ENCODE measurements around the gene C9orf72.
"Not testable (repeated sequence)": the region's sequence is repeated elsewhere in the genome, so short reads cannot be mapped to it uniquely, and the experiment has no call there.

The C9orf72 gene, protein sequence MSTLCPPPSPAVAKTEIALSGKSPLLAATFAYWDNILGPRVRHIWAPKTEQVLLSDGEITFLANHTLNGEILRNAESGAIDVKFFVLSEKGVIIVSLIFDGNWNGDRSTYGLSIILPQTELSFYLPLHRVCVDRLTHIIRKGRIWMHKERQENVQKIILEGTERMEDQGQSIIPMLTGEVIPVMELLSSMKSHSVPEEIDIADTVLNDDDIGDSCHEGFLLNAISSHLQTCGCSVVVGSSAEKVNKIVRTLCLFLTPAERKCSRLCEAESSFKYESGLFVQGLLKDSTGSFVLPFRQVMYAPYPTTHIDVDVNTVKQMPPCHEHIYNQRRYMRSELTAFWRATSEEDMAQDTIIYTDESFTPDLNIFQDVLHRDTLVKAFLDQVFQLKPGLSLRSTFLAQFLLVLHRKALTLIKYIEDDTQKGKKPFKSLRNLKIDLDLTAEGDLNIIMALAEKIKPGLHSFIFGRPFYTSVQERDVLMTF

DNA sequence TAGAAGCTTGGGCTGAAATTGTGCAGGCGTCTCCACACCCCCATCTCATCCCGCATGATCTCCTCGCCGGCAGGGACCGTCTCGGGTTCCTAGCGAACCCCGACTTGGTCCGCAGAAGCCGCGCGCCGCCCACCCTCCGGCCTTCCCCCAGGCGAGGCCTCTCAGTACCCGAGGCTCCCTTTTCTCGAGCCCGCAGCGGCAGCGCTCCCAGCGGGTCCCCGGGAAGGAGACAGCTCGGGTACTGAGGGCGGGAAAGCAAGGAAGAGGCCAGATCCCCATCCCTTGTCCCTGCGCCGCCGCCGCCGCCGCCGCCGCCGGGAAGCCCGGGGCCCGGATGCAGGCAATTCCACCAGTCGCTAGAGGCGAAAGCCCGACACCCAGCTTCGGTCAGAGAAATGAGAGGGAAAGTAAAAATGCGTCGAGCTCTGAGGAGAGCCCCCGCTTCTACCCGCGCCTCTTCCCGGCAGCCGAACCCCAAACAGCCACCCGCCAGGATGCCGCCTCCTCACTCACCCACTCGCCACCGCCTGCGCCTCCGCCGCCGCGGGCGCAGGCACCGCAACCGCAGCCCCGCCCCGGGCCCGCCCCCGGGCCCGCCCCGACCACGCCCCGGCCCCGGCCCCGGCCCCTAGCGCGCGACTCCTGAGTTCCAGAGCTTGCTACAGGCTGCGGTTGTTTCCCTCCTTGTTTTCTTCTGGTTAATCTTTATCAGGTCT lies at the start of gene C9orf72:
Gene C9orf72, minus strand, starts transcription at position 564 of the 716 bp plus-strand sequence. CDS start 6,361 bp downstream, outside the sequence.
- peak; percentile 69 for DNase-seq

GRCh38 chr9:27622693-27623340 lies 49.5 kb upstream of the C9orf72 start:
- no peak for DNase-seq

GRCh38 chr9:27619743-27620142 lies 46.5 kb upstream of the C9orf72 start:
- no peak for DNase-seq

- DNase-seq, result no peak
Measured at GRCh38 chr9:27618066-27618465, 44.8 kb upstream of the C9orf72 start.

DNA sequence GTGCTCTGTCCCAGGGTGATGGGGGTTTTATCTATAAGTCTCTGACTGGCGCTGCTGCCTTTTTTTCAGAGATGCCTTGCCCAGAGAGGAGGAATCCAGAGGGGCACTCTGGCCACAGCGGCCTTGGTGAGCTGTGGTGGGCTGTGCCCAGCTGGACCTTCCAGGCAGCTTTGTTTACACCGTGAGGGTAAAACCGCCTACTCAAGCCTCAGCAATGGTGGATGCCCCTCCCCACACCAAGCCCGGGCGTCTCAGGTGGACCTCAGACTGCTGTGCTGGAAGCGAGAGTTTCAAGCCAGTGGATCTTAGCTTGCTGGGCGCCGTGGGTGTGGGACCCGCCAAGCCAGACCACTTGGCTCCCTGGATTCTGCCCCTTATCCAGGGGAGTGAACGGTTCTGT lies 41.3 kb upstream of the C9orf72 start:
- DNase-seq, result no peak

DNA sequence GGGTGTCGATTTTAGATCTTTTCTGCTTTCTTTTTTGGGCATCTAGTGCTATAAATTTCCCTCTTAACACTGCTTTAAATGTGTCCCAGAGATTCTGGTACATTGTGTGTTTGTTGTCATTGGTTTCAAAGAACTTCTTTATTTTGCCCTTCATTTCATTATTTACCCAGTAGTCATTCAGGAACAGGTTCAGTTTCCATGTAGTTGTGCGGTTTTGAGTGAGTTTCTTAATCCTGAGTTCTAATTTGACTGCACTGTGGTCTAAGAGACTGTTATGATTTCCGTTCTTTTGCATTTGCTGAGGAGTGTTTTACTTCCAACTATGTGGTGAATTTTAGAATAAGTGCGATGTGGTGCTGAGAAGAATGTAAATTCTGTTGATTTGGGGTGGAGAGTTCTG lies 38.8 kb upstream of the C9orf72 start:
- not testable (repeated sequence) for DNase-seq

DNA sequence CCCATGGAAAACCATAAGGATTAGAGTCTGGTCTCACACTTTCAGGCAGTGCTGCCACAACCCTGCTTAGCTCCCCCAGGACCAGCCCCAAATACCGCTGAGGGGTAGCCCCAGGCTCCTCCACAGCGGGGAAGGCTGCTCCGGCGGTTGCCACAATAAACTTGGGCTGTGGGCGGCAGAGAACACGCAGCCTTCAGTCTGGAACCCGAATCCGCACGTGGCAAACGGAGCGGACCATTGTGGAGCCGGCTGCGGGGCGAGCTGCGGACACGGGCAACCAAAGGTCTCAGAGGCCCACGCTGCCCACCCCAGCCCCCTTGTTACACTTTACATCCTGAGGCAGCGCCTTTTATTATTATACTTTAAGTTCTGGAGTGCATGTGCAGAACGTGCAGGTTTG lies 37.3 kb upstream of the C9orf72 start:
- DNase-seq, result no peak

DNA sequence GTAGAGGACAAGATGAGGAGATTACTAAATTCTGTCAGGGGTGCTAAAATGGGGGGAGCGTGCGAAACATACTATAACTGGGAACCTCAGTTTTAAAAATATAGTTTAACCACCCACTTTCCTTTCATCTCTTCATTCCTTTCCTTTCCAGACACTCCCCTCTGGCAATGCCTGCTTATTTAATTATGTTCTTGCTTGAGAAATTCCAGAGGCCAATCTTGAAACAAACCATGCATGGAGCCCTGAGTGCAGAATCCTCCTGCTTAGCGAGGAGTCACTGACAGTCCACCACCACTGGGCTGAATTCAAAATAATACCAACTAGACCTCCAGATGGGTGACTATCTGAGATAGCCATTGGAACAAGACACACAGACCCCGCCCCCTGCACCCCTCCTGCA lies 29.7 kb upstream of the C9orf72 start:
- no peak for DNase-seq

DNA sequence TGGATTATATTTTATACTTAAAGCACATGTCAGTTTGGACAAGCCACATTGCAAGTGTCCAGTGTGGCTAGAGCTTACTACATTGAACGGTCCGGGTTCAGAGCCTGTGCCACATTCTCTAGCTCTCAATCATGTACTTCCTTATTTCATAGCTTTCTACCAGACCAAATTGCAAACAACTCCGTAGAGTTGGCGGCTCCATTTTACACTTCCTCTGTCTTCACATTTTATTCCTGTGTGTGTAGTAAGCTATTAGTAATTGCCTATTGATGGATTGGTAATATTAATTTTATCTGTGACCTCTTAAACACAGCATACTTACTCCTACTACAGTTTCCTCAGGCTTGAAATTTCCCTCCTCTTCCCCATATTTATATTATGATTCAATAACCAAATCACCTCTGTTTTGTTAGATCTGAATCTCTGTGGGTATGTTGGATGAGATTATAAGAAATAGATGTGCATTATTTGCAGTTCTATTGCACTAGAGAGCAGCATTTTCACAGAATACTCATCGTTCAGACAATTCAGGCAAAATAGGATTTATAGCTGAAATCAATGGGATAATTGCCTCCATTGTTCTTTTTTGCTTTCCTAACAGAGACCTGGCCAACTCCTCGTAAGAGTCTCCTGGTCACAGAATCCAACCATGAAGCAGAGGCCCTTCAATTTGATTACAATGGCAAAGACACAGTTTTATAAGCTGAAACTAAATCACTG lies 29.0 kb upstream of the C9orf72 start:
- no peak for DNase-seq

DNA sequence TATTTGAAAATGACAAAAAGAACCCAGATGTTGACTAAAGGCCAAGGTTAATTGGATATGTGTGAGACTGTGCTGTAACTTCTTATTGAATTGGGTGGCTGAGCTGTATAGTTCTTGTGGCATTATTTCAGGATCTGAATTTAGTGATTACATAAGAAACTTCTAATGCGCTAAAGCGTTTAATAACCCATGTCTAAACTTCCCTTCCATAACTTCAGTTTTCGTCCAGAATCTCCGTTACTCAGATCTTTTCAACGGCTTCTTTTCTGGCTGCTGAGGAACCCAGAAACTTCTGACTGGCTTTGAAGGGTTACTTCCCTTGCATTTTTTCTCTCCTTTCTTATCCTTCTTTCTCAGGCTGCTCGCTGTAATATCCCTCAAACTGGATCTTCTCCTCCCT lies 28.1 kb upstream of the C9orf72 start:
- no peak for DNase-seq

- DNase-seq, result no peak
Measured at GRCh38 chr9:27600256-27600655, 27.0 kb upstream of the C9orf72 start.

- DNase-seq, result no peak
Measured at GRCh38 chr9:27599870-27600238, 26.6 kb upstream of the C9orf72 start.

GRCh38 chr9:27599102-27599869 lies 26.0 kb upstream of the C9orf72 start:
- no peak for DNase-seq

DNA sequence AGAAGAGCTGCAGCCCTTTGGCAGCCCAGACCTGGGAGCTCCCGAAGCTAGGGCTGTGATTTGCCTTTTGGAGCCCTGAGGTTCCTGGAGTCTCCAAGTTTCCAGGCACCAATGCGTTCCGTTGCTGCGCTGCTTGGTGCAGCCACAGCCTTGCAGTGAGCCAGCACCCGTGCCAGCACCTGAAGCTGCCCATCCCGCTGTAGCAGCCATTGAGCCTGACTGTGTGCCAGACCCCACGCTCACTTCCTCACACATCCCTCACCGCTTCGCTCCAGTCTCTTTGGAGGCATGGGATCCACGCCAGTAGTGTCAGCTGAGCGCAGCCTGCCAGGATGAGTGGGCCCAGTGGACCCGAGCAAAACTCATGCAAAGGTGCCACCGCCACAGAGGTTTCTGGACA lies 22.5 kb upstream of the C9orf72 start:
- no peak for DNase-seq

- DNase-seq, result no peak
Measured at GRCh38 chr9:27591672-27592071, 18.4 kb upstream of the C9orf72 start.

DNA sequence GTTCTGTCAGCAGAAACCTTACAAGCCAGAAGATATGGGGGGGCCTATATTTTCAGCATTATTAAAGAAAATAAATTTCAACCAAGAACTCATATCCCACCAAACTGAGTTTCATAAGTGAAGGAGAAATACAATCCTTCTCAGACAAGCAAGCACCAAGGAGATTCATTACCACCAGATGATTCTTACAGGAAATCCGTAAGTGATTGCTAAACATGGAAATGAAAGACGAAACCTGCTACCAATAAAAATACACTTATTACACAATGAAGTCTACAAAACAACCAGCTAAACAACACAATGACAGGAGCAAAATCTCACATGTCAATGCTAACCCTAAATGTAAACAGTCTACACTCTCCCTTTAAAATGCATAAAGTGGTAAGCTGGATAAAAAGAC lies 17.8 kb upstream of the C9orf72 start:
- no peak for DNase-seq

DNA sequence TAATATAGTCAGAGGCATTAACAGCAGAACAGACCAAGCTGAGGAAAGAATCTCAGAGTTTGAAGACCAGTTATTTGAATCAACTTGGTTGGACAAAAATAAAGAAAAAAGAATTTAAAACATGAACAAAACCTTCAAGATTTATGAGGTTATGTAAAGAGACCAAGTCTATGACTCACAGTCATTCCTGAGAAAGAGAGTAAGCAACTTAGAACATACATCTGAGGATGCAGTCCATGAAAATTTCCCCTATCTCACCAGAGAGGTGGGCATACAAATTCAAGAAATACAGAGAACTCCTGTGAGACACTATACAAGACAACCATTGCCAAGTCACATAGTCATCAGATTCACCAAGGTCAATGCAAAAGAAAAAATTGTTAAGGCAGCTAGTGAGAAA lies 17.4 kb upstream of the C9orf72 start:
- no peak for DNase-seq

DNA sequence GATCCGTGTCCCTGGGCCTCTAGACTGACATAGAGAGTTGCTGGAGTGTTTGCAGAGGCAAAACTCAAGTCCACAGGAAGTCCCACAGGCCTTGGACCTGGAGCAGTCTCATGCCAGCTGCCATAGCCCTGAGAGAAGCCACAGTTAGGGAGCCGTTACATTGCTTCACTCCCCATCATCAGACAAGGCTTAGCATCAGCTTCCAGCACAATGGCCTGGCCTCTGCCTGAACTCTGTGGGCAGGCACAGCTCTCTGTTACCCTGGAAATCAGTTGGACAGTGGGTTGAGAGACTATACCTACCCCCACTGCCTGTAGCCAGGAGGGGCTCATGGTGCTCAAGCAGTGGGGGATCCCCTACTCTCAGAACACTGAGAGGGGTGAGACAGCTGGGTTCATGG lies 16.2 kb upstream of the C9orf72 start:
- DNase-seq, result no peak

- no peak for DNase-seq
Measured at GRCh38 chr9:27586304-27586703, 13.0 kb upstream of the C9orf72 start.

DNA sequence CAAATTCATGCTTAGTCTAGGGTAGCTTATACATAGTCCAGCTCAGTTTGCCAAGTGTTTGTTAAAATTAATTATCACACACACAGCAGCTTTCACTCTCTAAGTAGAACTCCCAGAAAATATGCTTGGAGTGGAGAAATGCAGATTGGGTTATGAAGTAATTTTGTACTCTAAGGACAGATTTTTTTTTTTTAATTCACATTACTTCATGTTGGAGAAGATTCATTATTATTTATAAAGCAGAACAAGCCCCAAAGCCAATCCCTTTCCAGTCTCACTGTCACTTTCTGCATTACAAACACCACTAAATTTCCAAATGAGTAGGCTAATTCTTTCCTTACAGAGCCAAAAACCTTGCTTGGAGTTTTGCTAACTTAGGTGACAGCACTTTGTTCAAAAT lies 11.7 kb upstream of the C9orf72 start:
- no peak for DNase-seq

- no peak for DNase-seq
Measured at GRCh38 chr9:27582794-27583193, 9.5 kb upstream of the C9orf72 start.

GRCh38 chr9:27581826-27582225 lies 8.5 kb upstream of the C9orf72 start:
- no peak for DNase-seq

Data from DMS153 (cell line).